ENCODE results near the gene ANKRD7.

GRCh38 chr7:118259115-118259514 lies 34.6 kb downstream of the ANKRD7 start:
- TF ChIP-seq POLR2A (IDR thresholded peaks at IDR 0.05; ENCODE audit: low read depth, low read length) (no peak), EZH2 (IDR thresholded peaks at IDR 0.05; ENCODE audit: borderline replicate concordance, low read depth, low read length, severe bottlenecking) (no peak)

Measured in endothelial cell of umbilical vein (primary cell).